SU-DHL-6 (cell line): ENCODE data around the gene STX18.

Source experiments
- H2AFZ ChIP-seq: fragments of 200-600 bp; sonication (generic); 2 replicates; pipeline ENCODE4 v1.6.1; 2014; ENCODE audit warnings: low read depth, mild to moderate bottlenecking, moderate library complexity, mixed read lengths, antibody characterized with exemption, low read length; ENCODE audit not compliant: severe bottlenecking
- H3F3A ChIP-seq: fragments of 200-600 bp; shearing (Covaris generic); 2 replicates; pipeline ENCODE4 v1.6.0; 2016; ENCODE audit warnings: antibody characterized with exemption, mild to moderate bottlenecking; ENCODE audit not compliant: insufficient read depth
- H3K27ac ChIP-seq: fragments of 200-600 bp; sonication (generic); 2 replicates; pipeline ENCODE4 v1.5.1; 2016; ENCODE audit warnings: low read depth, mild to moderate bottlenecking, low read length, moderate library complexity, mixed read lengths
- H3K27me3 ChIP-seq: fragments of 200-600 bp; sonication (generic), shearing (Covaris generic); 2 replicates; pipeline ENCODE4 v1.6.0; 2014; ENCODE audit warnings: mild to moderate bottlenecking, low read length
- H3K36me3 ChIP-seq: fragments of 200-600 bp; sonication (generic); 2 replicates; pipeline ENCODE4 v1.6.1; 2014; ENCODE audit warnings: mild to moderate bottlenecking, low read length, mixed read lengths
- H3K4me2 ChIP-seq: fragments of 300-600, 200-600 bp; shearing (Covaris generic), sonication (generic); 2 replicates; pipeline ENCODE4 v1.6.0; 2014; ENCODE audit warnings: low read length, low read depth, mild to moderate bottlenecking; ENCODE audit not compliant: poor library complexity, severe bottlenecking
- H3K4me3 ChIP-seq: fragments of 200-600 bp; sonication (generic); 2 replicates; pipeline ENCODE4 v1.5.1; 2014; ENCODE audit warnings: antibody characterized with exemption, low read length, mild to moderate bottlenecking, mixed read lengths; ENCODE audit not compliant: insufficient read depth, poor library complexity, severe bottlenecking
- H3K79me2 ChIP-seq: fragments of 200-600 bp; sonication (generic); 2 replicates; pipeline ENCODE4 v1.6.1; 2014; ENCODE audit warnings: mild to moderate bottlenecking, low read length, moderate library complexity; ENCODE audit not compliant: insufficient read depth
- H3K9ac ChIP-seq: fragments of 200-600 bp; sonication (generic); 2 replicates; pipeline ENCODE4 v1.7.0; 2014; ENCODE audit warnings: mild to moderate bottlenecking, low read length
- H3K9me2 ChIP-seq: fragments of 200-600 bp; sonication (generic); replicated peaks from 2 replicates; pipeline ENCODE4 v1.6.1; 2014; ENCODE audit warnings: low read length; ENCODE audit not compliant: insufficient read depth
- H3K9me3 ChIP-seq: fragments of 200-600 bp; sonication (generic); 2 replicates; pipeline ENCODE4 v1.6.1; 2014; ENCODE audit warnings: low read length, mixed read lengths; ENCODE audit not compliant: insufficient read depth
- H4K20me1 ChIP-seq: fragments of 200-600 bp; sonication (generic); 2 replicates; pipeline ENCODE4 v1.6.1; 2014; ENCODE audit warnings: low read depth, mild to moderate bottlenecking, antibody characterized with exemption, low read length, moderate library complexity, mixed read lengths
- EZH2phosphoT487 ChIP-seq: fragments of 200-600 bp; sonication (generic), shearing (Covaris generic); conservative IDR thresholded peaks from 2 replicates; pipeline ENCODE4 v1.6.1; 2018; ENCODE audit warnings: mild to moderate bottlenecking, antibody characterized with exemption, low read length, moderate library complexity, mixed read lengths
- TF ChIP-seq, protein P1 (sequence below): fragments of 200-600 bp; sonication (generic); IDR thresholded peaks from one replicate; pipeline ENCODE4 v1.5.1; 2017; ENCODE audit warnings: antibody characterized with exemption, mild to moderate bottlenecking, low read length, moderate library complexity; ENCODE audit not compliant: insufficient read depth, poor library complexity, severe bottlenecking

Gene STX18

DNA sequence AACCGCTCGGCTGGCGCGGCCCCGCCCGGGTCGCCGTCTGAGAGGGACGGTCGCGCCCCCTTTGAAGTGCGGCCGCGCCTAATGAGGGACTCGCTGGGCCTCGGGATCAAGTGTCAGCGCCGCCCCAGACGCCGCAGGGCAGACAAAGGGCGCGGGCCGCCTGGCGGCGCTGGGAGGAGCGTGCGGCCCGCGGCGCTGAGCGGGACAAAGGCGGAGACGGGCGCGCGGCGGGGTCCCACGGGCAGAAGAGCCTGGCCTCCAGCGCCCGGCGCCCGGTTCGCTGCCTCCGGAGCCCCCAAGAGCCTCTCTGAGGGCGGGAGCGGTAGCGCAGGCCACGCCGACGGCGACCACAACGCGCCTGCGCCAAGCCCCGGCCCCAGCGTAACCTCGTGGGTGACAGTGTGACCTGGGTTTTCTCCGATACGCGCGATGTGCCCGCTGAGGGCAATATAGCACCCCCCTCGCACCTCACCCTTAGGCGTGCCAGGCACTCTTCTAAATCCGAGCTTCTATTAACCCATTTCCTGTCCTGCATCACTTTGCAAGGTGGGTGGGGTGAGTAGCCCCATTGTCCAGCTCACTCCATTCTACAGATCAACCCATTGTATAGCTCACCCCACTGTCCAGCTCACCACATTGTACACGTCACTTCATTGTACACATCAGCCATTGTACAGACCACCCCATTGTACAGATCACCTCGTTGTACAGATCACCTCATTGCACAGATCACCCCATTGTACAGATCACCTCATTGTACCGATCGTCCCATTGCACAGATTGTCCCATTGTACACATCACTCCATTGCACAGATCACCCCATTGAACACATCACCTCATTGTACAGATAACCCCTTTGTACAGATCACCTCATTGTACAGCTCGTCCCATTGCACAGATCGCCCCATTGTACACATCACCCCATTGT, 33.7 kb upstream of the STX18 start:
- Histone ChIP-seq H3K36me3 (no peaks in the 10 kb centered on the region), H3K4me2 (peak overlapping the region; percentile 12), H3K27ac (no peak overlapping the region), H3K9ac (no peak overlapping the region), H3K9me2 (no peaks in the 10 kb centered on the region), H3K9me3 (no peaks in the 10 kb centered on the region), H3F3A (no peaks in the 10 kb centered on the region), H3K79me2 (no peaks in the 10 kb centered on the region), H3K4me3 (no peak overlapping the region), H2AFZ (no peak overlapping the region), H3K27me3 (no peaks in the 10 kb centered on the region), H4K20me1 (no peaks in the 10 kb centered on the region)
- no peak for TF ChIP-seq EZH2phosphoT487
- TF ChIP-seq, protein P1, sequence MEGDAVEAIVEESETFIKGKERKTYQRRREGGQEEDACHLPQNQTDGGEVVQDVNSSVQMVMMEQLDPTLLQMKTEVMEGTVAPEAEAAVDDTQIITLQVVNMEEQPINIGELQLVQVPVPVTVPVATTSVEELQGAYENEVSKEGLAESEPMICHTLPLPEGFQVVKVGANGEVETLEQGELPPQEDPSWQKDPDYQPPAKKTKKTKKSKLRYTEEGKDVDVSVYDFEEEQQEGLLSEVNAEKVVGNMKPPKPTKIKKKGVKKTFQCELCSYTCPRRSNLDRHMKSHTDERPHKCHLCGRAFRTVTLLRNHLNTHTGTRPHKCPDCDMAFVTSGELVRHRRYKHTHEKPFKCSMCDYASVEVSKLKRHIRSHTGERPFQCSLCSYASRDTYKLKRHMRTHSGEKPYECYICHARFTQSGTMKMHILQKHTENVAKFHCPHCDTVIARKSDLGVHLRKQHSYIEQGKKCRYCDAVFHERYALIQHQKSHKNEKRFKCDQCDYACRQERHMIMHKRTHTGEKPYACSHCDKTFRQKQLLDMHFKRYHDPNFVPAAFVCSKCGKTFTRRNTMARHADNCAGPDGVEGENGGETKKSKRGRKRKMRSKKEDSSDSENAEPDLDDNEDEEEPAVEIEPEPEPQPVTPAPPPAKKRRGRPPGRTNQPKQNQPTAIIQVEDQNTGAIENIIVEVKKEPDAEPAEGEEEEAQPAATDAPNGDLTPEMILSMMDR, result no peak

DNA sequence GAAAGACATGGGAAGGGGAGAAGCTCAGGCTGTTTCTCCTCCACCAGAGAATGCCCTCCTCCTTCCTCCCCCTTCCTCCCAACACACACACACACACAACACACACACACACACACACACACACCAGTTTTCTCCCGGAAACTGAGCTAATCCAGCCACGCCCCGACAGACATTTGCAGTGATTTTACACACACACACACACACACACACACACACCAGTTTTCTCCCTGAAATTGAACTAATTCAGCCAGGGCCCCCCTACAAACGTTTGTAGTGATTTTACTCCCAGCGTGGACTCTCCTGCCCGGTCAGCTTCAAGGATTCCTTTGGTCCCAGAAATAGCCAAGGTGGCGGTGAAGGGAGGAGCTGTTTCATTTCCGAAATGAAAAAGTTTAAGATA, 32.9 kb upstream of the STX18 start:
- H3K4me3 ChIP-seq, result no peak overlapping the region
- no peaks in the 10 kb centered on the region for H3K27me3 ChIP-seq
- H3K79me2 ChIP-seq, result no peaks in the 10 kb centered on the region
- H3K9me2 ChIP-seq, result no peaks in the 10 kb centered on the region
- H3K27ac ChIP-seq, result no peak overlapping the region
- peak overlapping the region; percentile 12 for H3K4me2 ChIP-seq
- TF ChIP-seq EZH2phosphoT487, result no peak
- TF ChIP-seq, protein P1, result no peak
- no peak overlapping the region for H3K9ac ChIP-seq
- H4K20me1 ChIP-seq, result no peaks in the 10 kb centered on the region
- H3K9me3 ChIP-seq, result no peaks in the 10 kb centered on the region
- H3F3A ChIP-seq, result no peaks in the 10 kb centered on the region
- no peaks in the 10 kb centered on the region for H3K36me3 ChIP-seq
- H2AFZ ChIP-seq, result no peak overlapping the region

DNA sequence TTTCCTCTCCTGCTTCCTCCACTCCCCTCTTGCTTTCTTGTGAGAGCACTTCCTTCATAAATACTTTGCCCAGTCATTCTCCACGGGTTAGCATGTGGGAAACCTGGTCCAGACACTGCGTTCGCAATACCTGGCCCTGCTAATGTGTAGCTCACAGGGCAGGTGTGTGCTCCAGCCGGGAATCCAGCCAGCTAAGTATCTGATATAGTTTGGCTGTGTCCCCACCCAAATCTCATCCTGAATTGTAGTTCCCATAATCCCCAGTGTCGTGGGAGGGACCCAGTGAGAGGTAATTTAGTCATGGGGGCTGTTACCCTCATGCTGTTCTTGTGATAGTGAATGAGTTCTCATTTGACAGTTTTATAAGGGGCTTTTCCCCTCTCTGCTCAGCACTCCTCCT, 32.2 kb upstream of the STX18 start:
- no peak overlapping the region for H3K4me2 ChIP-seq
- no peak overlapping the region for H3K27ac ChIP-seq
- no peak overlapping the region for H2AFZ ChIP-seq
- TF ChIP-seq EZH2phosphoT487, result no peak
- TF ChIP-seq, protein P1, result no peak
- H3K9ac ChIP-seq, result no peak overlapping the region
- no peaks in the 10 kb centered on the region for H3K27me3 ChIP-seq
- no peaks in the 10 kb centered on the region for H4K20me1 ChIP-seq
- H3K79me2 ChIP-seq, result no peaks in the 10 kb centered on the region
- no peaks in the 10 kb centered on the region for H3K9me2 ChIP-seq
- no peaks in the 10 kb centered on the region for H3K9me3 ChIP-seq
- no peaks in the 10 kb centered on the region for H3F3A ChIP-seq
- no peaks in the 10 kb centered on the region for H3K36me3 ChIP-seq
- H3K4me3 ChIP-seq, result no peak overlapping the region
